NOMO-1 treated with DMSO at 0.1 percent for 48 hours (cell line): Measurements from ENCODE around the gene MEGF11.
"Not testable (repeated sequence)": the region's sequence is repeated elsewhere in the genome, so short reads cannot be mapped to it uniquely, and the experiment has no call there.

Experiments
- DNase-seq: peaks from one replicate; lab custom pipeline; 2025; ENCODE audit not compliant: unreplicated experiment; lab: John Stamatoyannopoulos, UW

The MEGF11 gene

GRCh38 chr15:66276546-66276945 is 23.0 kb upstream of the MEGF11 start:
- no peak for DNase-seq

GRCh38 chr15:66275352-66275751 is 21.8 kb upstream of the MEGF11 start:
- no peak for DNase-seq

GRCh38 chr15:66270932-66271331 is 17.4 kb upstream of the MEGF11 start:
- DNase-seq = no peak

- DNase-seq = peak; percentile 95
Observed at GRCh38 chr15:66269326-66270090, 16.0 kb upstream of the MEGF11 start.

- no peak for DNase-seq
Observed at GRCh38 chr15:66264859-66265513, 11.4 kb upstream of the MEGF11 start.

GRCh38 chr15:66262837-66263236 is 9.3 kb upstream of the MEGF11 start:
- DNase-seq = not testable (repeated sequence)

- DNase-seq = no peak
Observed at GRCh38 chr15:66261056-66261455, 7.5 kb upstream of the MEGF11 start.

GRCh38 chr15:66256692-66257091 is 3.1 kb upstream of the MEGF11 start:
- DNase-seq = no peak

- DNase-seq = no peak
Observed at GRCh38 chr15:66254951-66255676, 1.6 kb upstream of the MEGF11 start.

GRCh38 chr15:66254089-66254950 is 770 bp upstream of the MEGF11 start:
- DNase-seq = no peak

GRCh38 chr15:66252685-66253417 is 699 bp downstream of the MEGF11 start:
- DNase-seq = no peak

GRCh38 chr15:66251790-66252684 is 1.5 kb downstream of the MEGF11 start:
- DNase-seq = peak; percentile 8

- no peak for DNase-seq
Observed at GRCh38 chr15:66251065-66251789, 2.3 kb downstream of the MEGF11 start.

- DNase-seq = no peak
Observed at GRCh38 chr15:66249605-66250174, 3.9 kb downstream of the MEGF11 start.

- DNase-seq = no peak
Observed at GRCh38 chr15:66246937-66247336, 6.6 kb downstream of the MEGF11 start.

GRCh38 chr15:66245832-66246231 is 7.7 kb downstream of the MEGF11 start:
- not testable (repeated sequence) for DNase-seq

GRCh38 chr15:66241908-66242285 is 11.7 kb downstream of the MEGF11 start:
- no peak for DNase-seq
